ENCODE measurements around the gene PELI3.

Gene PELI3

GRCh38 chr11:66475349-66476172 is 8.9 kb downstream of the PELI3 start:
- no peak for DNase-seq

GRCh38 chr11:66476173-66476840 is 9.6 kb downstream of the PELI3 start:
- no peak for DNase-seq

- DNase-seq = no peak
Measured at GRCh38 chr11:66476841-66477251, 10.1 kb downstream of the PELI3 start.

DNA sequence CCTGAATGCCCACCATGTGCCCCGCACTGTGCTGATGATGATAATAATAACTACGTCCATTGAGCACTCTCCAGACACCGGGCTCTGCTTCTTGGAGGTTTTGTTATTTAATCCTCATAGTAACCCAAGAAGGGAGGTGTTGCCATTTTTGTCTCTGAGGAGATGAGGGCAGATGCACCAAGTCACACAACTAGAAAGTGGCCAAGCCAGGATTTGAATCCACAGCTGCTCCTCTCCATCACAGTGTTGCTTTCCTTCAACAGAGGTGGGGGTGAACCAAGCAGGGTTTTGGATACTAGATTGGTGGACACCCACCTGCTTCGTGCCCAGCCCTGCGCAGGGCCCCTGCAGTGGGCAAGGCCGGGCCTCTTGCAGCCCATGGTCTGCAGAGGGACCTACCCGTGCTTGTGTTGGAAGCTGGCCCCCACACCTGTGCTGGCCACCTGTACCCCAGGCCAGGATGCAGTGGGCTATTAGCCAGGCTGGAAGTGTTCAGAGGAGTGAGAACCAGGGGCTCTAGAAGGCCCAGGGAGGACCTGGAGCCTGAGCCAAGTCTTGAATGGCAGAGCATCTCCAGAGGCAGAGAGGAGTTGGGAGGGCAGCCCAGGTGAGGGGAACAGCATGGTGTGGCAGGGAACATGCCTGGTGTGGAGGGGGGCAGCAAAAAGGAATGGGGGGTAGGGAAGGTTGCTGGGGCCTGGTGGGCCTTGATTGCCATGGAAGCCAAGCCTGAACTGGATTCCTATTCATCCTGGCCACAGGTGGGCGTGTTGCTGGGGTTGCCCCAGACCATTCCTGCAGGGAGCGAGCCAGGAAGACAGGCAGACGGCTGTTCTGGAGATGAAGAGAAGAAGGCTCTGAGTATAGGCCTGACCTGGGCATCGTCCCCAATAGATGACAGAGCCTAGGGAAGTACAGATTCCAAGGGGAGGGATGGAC is 10.8 kb downstream of the PELI3 start:
- no peak for DNase-seq

DNA sequence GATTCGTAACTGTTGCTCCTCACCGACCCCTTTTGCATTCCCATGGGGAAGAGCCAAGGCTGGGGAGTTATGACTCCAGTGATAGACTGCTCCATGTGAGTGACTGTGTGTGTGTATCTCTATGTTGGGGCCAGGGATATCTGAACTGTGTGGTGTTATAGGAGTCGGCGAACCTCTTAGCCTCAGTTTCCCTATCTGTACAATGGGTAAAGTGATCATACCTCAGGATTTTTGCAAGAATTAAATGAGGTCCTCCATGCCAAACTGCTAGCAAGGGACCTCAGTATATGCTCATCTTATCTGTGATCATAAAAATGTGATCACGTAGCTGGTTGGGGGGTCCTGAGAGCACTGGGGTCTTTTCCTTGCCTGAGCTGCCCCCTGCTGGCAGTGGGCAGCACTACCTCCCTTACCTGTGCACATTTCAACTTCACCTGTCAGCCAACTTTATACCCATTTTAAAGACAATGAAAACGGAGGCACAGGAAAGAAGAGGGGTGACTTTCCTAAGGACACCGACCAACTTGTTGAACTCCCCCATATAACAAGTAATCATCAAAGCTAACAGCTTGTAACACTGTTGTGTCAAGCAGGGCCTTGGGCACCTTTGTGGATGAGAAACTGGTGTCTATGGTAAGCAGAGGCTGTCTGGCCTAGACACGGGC is 12.2 kb downstream of the PELI3 start:
- peak; percentile 33 for DNase-seq

- DNase-seq = no peak
Measured at GRCh38 chr11:66479394-66480116, 12.8 kb downstream of the PELI3 start.

DNA sequence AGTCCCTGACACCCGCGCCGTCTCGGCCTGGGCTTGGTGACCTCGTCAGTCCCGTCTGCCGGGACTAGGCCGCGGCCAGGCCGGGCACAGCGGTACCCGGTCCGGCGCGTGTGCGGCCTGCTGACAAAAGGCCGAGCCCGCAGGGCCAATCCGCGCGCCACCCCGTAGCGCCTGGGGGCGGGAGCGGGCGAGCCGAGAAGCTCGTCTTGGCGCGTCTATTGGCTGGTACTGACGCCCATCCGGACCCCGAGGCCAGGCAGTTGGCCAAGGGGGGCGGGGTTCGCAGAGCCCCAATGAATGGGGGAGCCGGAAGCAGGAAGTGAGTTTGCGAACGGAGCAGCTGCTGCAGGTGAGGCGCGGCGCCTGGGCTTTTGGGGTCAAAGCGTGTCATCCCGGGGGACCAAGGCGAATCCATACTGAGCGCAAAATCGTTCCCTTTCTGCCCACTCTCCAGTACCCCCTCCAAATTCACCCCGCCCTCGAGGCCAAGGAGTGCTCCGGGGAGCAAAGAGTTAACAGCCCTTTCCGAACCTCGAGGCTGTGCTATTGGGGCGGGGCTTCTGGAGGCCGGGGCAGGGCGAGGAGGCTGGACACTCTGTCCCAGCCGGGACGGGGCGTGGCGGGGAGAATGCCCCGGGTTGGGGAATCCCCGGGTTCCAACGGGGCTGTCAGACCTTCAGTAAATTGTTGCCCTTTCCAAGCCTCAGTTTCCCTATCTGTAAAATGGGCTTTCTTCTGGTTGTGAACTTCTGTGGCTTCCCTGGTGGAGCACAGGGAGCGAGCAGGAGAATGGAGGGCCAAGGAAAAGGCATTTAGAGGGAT is 13.6 kb downstream of the PELI3 start, which contains the start of gene DPP3:
TSS of gene DPP3 (plus strand) at position 318 of the 822 bp plus-strand sequence. CDS start 1,767 bp downstream, outside the sequence.
- peak; percentile 95 for DNase-seq

- DNase-seq = no peak
Measured at GRCh38 chr11:66484806-66485380, 18.2 kb downstream of the PELI3 start.

DNA sequence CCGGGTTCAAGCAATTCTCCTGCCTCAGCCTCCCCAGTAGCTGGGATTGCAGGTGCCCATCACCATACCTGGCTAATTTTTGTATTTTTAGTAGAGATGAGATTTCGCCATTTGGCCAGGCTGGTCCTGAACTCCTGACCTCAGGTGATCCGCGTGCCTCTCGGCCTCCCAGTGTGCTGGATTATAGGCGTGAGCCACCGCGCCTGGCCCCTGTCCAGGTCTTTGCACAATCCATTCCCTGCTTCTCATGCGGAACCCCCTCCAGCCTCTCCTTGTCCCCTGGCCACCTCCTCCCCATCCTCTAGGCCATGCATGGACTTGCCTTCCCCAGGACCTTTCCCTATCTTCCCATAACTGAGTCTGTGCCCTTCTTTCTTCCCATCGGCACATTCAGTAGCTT is 22.3 kb downstream of the PELI3 start:
- DNase-seq = no peak

GRCh38 chr11:66489636-66490035 is 22.9 kb downstream of the PELI3 start:
- no peak for DNase-seq

DNA sequence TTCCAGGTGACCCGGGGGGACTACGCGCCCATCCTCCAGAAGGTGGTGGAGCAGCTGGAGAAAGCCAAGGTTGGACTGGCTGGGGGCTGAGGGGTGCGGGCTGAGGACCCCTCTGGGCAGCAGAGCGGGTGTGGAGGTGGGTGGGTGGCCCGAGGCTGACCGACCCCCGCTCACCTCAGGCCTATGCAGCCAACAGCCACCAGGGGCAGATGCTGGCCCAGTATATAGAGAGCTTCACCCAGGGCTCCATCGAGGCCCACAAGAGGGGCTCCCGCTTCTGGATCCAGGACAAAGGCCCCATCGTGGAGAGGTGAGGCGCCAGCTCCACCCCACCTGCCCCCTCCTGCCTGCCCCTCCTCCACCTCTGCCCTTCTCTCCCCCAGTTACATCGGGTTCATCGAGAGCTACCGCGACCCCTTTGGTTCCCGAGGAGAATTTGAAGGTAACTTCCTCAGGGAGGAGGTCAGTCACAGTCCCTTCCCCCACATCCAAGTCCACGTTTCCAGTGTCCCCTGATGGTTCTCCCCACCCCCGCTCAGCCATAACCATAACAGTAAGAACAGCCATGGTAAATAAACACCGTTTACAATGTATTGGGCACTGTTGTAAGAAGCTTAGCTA is 24.7 kb downstream of the PELI3 start:
- no peak for DNase-seq

DNA sequence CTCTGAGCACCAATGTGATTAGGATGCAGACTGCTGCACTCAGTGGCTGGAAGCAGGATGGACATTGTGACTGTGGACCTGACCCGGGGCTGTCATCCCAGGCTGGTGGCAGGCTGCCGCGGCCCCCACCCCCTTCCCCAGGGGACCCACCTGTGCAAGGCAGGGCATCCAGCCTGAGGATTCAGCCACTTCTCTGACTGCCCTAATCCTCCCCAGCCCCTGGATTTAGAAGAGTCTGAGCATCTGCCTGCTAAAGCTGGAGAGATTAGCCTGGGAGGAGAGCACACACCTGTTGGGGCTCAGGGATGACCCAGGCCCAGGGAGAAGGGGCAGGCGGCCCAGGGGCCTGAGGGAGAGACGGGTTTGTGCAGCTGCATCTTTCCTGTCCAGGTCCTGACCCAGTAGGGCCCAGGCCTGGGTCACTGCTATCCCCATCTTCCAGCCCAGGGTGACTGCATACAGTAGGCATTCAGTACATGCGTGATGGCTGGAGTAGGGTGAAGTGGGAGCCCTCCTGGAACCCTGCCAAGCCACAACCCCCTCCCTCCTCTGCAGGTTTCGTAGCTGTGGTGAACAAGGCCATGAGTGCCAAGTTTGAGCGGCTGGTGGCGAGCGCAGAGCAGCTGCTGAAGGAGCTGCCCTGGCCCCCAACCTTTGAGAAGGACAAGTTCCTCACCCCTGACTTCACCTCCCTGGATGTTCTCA is 25.6 kb downstream of the PELI3 start:
- DNase-seq = no peak

DNA sequence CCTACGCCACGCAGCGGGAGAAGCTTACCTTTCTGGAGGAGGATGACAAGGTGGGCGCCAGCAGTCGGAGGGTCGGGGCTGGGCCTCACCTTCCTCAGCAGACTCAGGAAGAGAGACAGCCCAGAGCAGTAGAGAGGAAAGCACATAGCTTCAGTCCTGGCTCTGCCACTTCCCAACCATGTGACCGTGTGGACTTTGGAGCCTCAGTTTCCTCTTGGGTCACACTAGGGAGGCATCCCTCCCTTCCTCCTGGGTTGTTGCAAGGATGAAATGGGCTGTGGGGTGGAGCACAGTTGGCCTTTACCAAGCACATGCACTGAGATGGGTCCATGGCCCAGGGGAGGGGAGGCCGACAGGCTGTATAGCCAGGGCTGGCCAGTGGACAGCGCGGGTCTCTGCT is 26.4 kb downstream of the PELI3 start:
- DNase-seq = no peak

- no peak for DNase-seq
Measured at GRCh38 chr11:66494458-66494857, 27.8 kb downstream of the PELI3 start.

- no peak for DNase-seq
Measured at GRCh38 chr11:66494935-66495334, 28.2 kb downstream of the PELI3 start.

- no peak for DNase-seq
Measured at GRCh38 chr11:66495401-66495854, 28.7 kb downstream of the PELI3 start.

GRCh38 chr11:66497206-66497605 is 30.5 kb downstream of the PELI3 start:
- no peak for DNase-seq

DNA sequence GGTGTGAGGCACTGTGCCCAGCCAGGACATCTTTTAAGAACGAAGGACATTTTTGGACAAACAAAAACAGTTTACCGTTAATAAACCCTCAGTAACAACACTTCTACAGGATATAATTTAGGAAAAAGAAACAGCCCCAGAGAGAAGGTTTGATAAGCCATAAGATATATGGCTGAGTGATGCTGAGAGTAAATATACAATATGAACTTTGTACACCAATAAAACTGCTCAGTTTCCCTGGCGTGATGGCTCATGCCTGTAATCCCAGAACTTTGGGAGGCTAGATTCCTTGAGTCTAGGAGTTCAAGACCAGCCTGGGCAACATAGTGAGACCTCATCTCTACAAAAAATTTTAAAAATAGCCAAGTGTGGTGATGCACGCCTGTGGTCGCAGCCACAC is 31.8 kb downstream of the PELI3 start:
- DNase-seq = no peak

- DNase-seq = no peak
Measured at GRCh38 chr11:66505276-66505816, 38.6 kb downstream of the PELI3 start.
